Right lobe of liver (tissue), 4 donors: ENCODE data around the gene CACNA1D.

Experiments
- POLR2A ChIP-seq: fragments of 450-650 bp; IDR thresholded peaks from one replicate; pipeline ENCODE4 v1.6.1; 2017; ENCODE audit warnings: antibody characterized with exemption, mild to moderate bottlenecking
- TF ChIP-seq, protein P1 (sequence below), 4 donors: fragments of 200-600 bp in 3 of 4; fragments of 450-650 bp in 1 of 4; IDR thresholded peaks; one replicate each; pipeline versions ENCODE4 v1.5.1 to v1.8.0; 2016 to 2022; ENCODE audit warnings: antibody characterized with exemption in 4 of 4, mild to moderate bottlenecking in 2 of 4
- donor health status: DM: no; HTN: no; CAD: no.
- donor health status: DM: no; HTN: no; CAD: no.
- donor health status: DM: no; HTN: yes; CAD: no.

DNA sequence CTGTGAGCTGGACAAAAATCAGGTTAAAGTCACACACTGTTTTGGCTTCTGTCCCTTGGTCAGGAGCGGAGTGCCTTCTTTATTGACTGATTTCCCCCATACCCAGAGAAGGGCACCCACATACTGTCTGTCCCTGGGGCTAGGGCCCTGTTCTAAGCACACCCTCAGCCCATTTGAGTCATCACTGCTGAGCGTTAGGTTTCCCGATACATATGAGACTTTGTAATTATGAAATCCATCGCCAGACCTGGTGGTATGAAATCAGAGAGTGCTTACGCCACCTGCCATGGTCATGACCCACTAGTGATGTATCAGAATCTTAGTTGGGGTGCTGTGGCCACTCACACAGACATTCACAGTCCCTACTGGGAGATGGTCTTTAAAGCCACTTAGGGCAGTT lies 255.0 kb downstream of the CACNA1D start:
- TF ChIP-seq, protein P1, sequence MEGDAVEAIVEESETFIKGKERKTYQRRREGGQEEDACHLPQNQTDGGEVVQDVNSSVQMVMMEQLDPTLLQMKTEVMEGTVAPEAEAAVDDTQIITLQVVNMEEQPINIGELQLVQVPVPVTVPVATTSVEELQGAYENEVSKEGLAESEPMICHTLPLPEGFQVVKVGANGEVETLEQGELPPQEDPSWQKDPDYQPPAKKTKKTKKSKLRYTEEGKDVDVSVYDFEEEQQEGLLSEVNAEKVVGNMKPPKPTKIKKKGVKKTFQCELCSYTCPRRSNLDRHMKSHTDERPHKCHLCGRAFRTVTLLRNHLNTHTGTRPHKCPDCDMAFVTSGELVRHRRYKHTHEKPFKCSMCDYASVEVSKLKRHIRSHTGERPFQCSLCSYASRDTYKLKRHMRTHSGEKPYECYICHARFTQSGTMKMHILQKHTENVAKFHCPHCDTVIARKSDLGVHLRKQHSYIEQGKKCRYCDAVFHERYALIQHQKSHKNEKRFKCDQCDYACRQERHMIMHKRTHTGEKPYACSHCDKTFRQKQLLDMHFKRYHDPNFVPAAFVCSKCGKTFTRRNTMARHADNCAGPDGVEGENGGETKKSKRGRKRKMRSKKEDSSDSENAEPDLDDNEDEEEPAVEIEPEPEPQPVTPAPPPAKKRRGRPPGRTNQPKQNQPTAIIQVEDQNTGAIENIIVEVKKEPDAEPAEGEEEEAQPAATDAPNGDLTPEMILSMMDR (IDR thresholded peaks at IDR 0.05), result no peak
- TF ChIP-seq POLR2A, result no peak
